ENCODE data around the gene NTPCR. TPM values are rescaled to one million over a fixed set of nuclear protein-coding genes. Genes with fewer than 3 reads are reported as not detected.
"Not testable (repeated sequence)": the region's sequence is repeated elsewhere in the genome, so short reads cannot be mapped to it uniquely, and the experiment has no call there.

NTPCR gene
- total and polyA plus RNA-seq, 5 donors from 2014 or later: 12.4 to 72.0 (median 47.6) TPM

- not testable (repeated sequence) for H3K9me3 ChIP-seq (ENCODE audit: control insufficient read depth in 2 of 2, low read length in 2 of 2); H3K27me3 ChIP-seq (ENCODE audit: control insufficient read depth, insufficient read depth, low read length)
Measured at GRCh38 chr1:233003638-233004037, 53.2 kb downstream of the NTPCR start.

GRCh38 chr1:233004451-233004850, 54.0 kb downstream of the NTPCR start:
- DNase-seq: no peak
- no peak overlapping the region for H3K4me3 Mint-ChIP-seq
- Histone ChIP-seq H3K4me3 (ENCODE audit: low read depth, low read length) (no peak overlapping the region), H3K27me3 (ENCODE audit: control insufficient read depth, insufficient read depth, low read length) (no peaks in the 10 kb centered on the region), H3K4me1 (ENCODE audit: control insufficient read depth, insufficient read depth, low read length, poor library complexity, severe bottlenecking) (no peaks in the 10 kb centered on the region), H3K9me3 (ENCODE audit: control insufficient read depth in 2 of 2, low read length in 2 of 2) (no peaks in the 10 kb centered on the region), H3K27ac (ENCODE audit: insufficient read depth, low read length, poor library complexity, severe bottlenecking) (no peak overlapping the region), H3K36me3 (ENCODE audit: control insufficient read depth, insufficient read depth, low read length) (peaks cover 16% of the 10 kb centered on the region)
- H3K27me3 Mint-ChIP-seq: no peaks in the 10 kb centered on the region
- peaks cover 0 to 4% (median 0%) of the 10 kb centered on the region in 7 donors for H3K9me3 Mint-ChIP-seq
- peaks cover 41% of the 10 kb centered on the region for H3K36me3 Mint-ChIP-seq
- H3K27ac Mint-ChIP-seq: no peak overlapping the region
- no peak for ATAC-seq (ENCODE audit: low read depth in 2 of 2)
- H3K4me1 Mint-ChIP-seq: peaks cover 0 to 3% (median 0%) of the 10 kb centered on the region in 4 donors

More at GRCh38 chr1:233003638-233004037, 53.2 kb downstream of the NTPCR start:
- peaks cover 42% of the 10 kb centered on the region for H3K36me3 Mint-ChIP-seq
- H3K27ac Mint-ChIP-seq; H3K9me3 Mint-ChIP-seq; H3K4me3 Mint-ChIP-seq; H3K4me1 ChIP-seq (ENCODE audit: control insufficient read depth, insufficient read depth, low read length, poor library complexity, severe bottlenecking); H3K4me1 Mint-ChIP-seq; ATAC-seq (ENCODE audit: low read depth in 2 of 2); DNase-seq; H3K4me3 ChIP-seq (ENCODE audit: low read depth, low read length); H3K27me3 Mint-ChIP-seq; H3K27ac ChIP-seq (ENCODE audit: insufficient read depth, low read length, poor library complexity, severe bottlenecking): not testable (repeated sequence)
- H3K36me3 ChIP-seq (ENCODE audit: control insufficient read depth, insufficient read depth, low read length): peaks cover 16% of the 10 kb centered on the region

GRCh38 chr1:233005156-233005555, 54.7 kb downstream of the NTPCR start:
- Histone ChIP-seq H3K36me3 (ENCODE audit: control insufficient read depth, insufficient read depth, low read length) (peaks cover 12% of the 10 kb centered on the region), H3K4me1 (ENCODE audit: control insufficient read depth, insufficient read depth, low read length, poor library complexity, severe bottlenecking) (no peaks in the 10 kb centered on the region), H3K4me3 (ENCODE audit: low read depth, low read length) (no peak overlapping the region), H3K9me3 (ENCODE audit: control insufficient read depth in 2 of 2, low read length in 2 of 2) (no peaks in the 10 kb centered on the region), H3K27me3 (ENCODE audit: control insufficient read depth, insufficient read depth, low read length) (no peaks in the 10 kb centered on the region), H3K27ac (ENCODE audit: insufficient read depth, low read length, poor library complexity, severe bottlenecking) (no peak overlapping the region)
- no peak overlapping the region for H3K27ac Mint-ChIP-seq
- H3K9me3 Mint-ChIP-seq: peaks cover 0 to 4% (median 0%) of the 10 kb centered on the region in 7 donors
- no peak for DNase-seq
- H3K27me3 Mint-ChIP-seq: no peaks in the 10 kb centered on the region
- H3K36me3 Mint-ChIP-seq: peaks cover 34% of the 10 kb centered on the region
- peaks cover 0 to 3% (median 0%) of the 10 kb centered on the region in 4 donors for H3K4me1 Mint-ChIP-seq
- H3K4me3 Mint-ChIP-seq: no peak overlapping the region
- no peak for ATAC-seq (ENCODE audit: low read depth in 2 of 2)

- Histone ChIP-seq H3K27me3 (ENCODE audit: control insufficient read depth, insufficient read depth, low read length) (no peaks in the 10 kb centered on the region), H3K4me3 (ENCODE audit: low read depth, low read length) (no peak overlapping the region), H3K9me3 (ENCODE audit: control insufficient read depth in 2 of 2, low read length in 2 of 2) (no peaks in the 10 kb centered on the region), H3K4me1 (ENCODE audit: control insufficient read depth, insufficient read depth, low read length, poor library complexity, severe bottlenecking) (no peaks in the 10 kb centered on the region), H3K36me3 (ENCODE audit: control insufficient read depth, insufficient read depth, low read length) (peaks cover 7% of the 10 kb centered on the region), H3K27ac (ENCODE audit: insufficient read depth, low read length, poor library complexity, severe bottlenecking) (no peak overlapping the region)
- Mint-ChIP-seq H3K9me3 (peaks cover 0 to 4% (median 0%) of the 10 kb centered on the region in 7 donors), H3K4me3 (no peak overlapping the region), H3K36me3 (peaks cover 28% of the 10 kb centered on the region), H3K4me1 (peaks cover 0 to 3% (median 0%) of the 10 kb centered on the region in 4 donors), H3K27ac (peak overlapping the region in 1 of 3 donors; percentile 68), H3K27me3 (no peaks in the 10 kb centered on the region)
- ATAC-seq (ENCODE audit: low read depth in 2 of 2): no peak
- no peak for DNase-seq
Measured at GRCh38 chr1:233005703-233006102, 55.3 kb downstream of the NTPCR start.

GRCh38 chr1:233006108-233006507, 55.7 kb downstream of the NTPCR start:
- ATAC-seq (ENCODE audit: low read depth in 2 of 2) (no peak), DNase-seq (no peak)
- H3K36me3 ChIP-seq (ENCODE audit: control insufficient read depth, insufficient read depth, low read length): peaks cover 4% of the 10 kb centered on the region
- peaks cover 0 to 4% (median 0%) of the 10 kb centered on the region in 7 donors for H3K9me3 Mint-ChIP-seq
- H3K27ac ChIP-seq (ENCODE audit: insufficient read depth, low read length, poor library complexity, severe bottlenecking): no peak overlapping the region
- H3K27ac Mint-ChIP-seq: peak overlapping the region in 1 of 3 donors; percentile 68
- no peak overlapping the region for H3K4me3 Mint-ChIP-seq
- H3K27me3 Mint-ChIP-seq: no peaks in the 10 kb centered on the region
- no peaks in the 10 kb centered on the region for H3K27me3 ChIP-seq (ENCODE audit: control insufficient read depth, insufficient read depth, low read length)
- H3K9me3 ChIP-seq (ENCODE audit: control insufficient read depth in 2 of 2, low read length in 2 of 2): no peaks in the 10 kb centered on the region
- peaks cover 0 to 3% (median 0%) of the 10 kb centered on the region in 4 donors for H3K4me1 Mint-ChIP-seq
- peaks cover 26% of the 10 kb centered on the region for H3K36me3 Mint-ChIP-seq
- no peaks in the 10 kb centered on the region for H3K4me1 ChIP-seq (ENCODE audit: control insufficient read depth, insufficient read depth, low read length, poor library complexity, severe bottlenecking)
- no peak overlapping the region for H3K4me3 ChIP-seq (ENCODE audit: low read depth, low read length)

- Mint-ChIP-seq H3K27ac (no peak overlapping the region), H3K4me3 (no peak overlapping the region), H3K36me3 (peaks cover 26% of the 10 kb centered on the region), H3K4me1 (peaks cover 0 to 3% (median 0%) of the 10 kb centered on the region in 4 donors), H3K9me3 (peaks cover 0 to 4% (median 0%) of the 10 kb centered on the region in 7 donors), H3K27me3 (no peaks in the 10 kb centered on the region)
- no peak overlapping the region for H3K4me3 ChIP-seq (ENCODE audit: low read depth, low read length)
- DNase-seq (no peak), ATAC-seq (ENCODE audit: low read depth in 2 of 2) (no peak)
- no peak overlapping the region for H3K27ac ChIP-seq (ENCODE audit: insufficient read depth, low read length, poor library complexity, severe bottlenecking)
- H3K36me3 ChIP-seq (ENCODE audit: control insufficient read depth, insufficient read depth, low read length): peaks cover 4% of the 10 kb centered on the region
- H3K27me3 ChIP-seq (ENCODE audit: control insufficient read depth, insufficient read depth, low read length): no peaks in the 10 kb centered on the region
- no peaks in the 10 kb centered on the region for H3K4me1 ChIP-seq (ENCODE audit: control insufficient read depth, insufficient read depth, low read length, poor library complexity, severe bottlenecking)
- no peaks in the 10 kb centered on the region for H3K9me3 ChIP-seq (ENCODE audit: control insufficient read depth in 2 of 2, low read length in 2 of 2)
Measured at GRCh38 chr1:233006541-233006973, 56.1 kb downstream of the NTPCR start.

- Mint-ChIP-seq H3K27me3 (no peaks in the 10 kb centered on the region), H3K36me3 (peaks cover 40% of the 10 kb centered on the region)
- H3K4me3 ChIP-seq (ENCODE audit: low read depth, low read length): no peak overlapping the region
Measured at GRCh38 chr1:233010146-233010545, 59.7 kb downstream of the NTPCR start.

GRCh38 chr1:233012021-233012420, 61.6 kb downstream of the NTPCR start:
- H3K36me3 Mint-ChIP-seq: peaks cover 48% of the 10 kb centered on the region

More at GRCh38 chr1:233010146-233010545, 59.7 kb downstream of the NTPCR start:
- ATAC-seq (ENCODE audit: low read depth in 2 of 2): no peak
- DNase-seq: no peak
- Histone ChIP-seq H3K36me3 (ENCODE audit: control insufficient read depth, insufficient read depth, low read length) (peaks cover 26% of the 10 kb centered on the region), H3K4me1 (ENCODE audit: control insufficient read depth, insufficient read depth, low read length, poor library complexity, severe bottlenecking) (no peaks in the 10 kb centered on the region), H3K27ac (ENCODE audit: insufficient read depth, low read length, poor library complexity, severe bottlenecking) (no peak overlapping the region), H3K27me3 (ENCODE audit: control insufficient read depth, insufficient read depth, low read length) (no peaks in the 10 kb centered on the region), H3K9me3 (ENCODE audit: control insufficient read depth in 2 of 2, low read length in 2 of 2) (no peaks in the 10 kb centered on the region)
- H3K4me1 Mint-ChIP-seq: peaks cover 0 to 3% (median 0%) of the 10 kb centered on the region in 4 donors
- no peak overlapping the region for H3K4me3 Mint-ChIP-seq
- peaks cover 0 to 2% (median 0%) of the 10 kb centered on the region in 7 donors for H3K9me3 Mint-ChIP-seq
- no peak overlapping the region for H3K27ac Mint-ChIP-seq

More at GRCh38 chr1:233012021-233012420, 61.6 kb downstream of the NTPCR start:
- Mint-ChIP-seq H3K4me3 (no peak overlapping the region), H3K27me3 (no peaks in the 10 kb centered on the region), H3K9me3 (peaks cover 0 to 2% (median 0%) of the 10 kb centered on the region in 7 donors), H3K27ac (no peak overlapping the region), H3K4me1 (peaks cover 0 to 7% (median under 1%) of the 10 kb centered on the region in 4 donors)
- ATAC-seq (ENCODE audit: low read depth in 2 of 2): no peak
- no peak overlapping the region for H3K4me3 ChIP-seq (ENCODE audit: low read depth, low read length)
- H3K27me3 ChIP-seq (ENCODE audit: control insufficient read depth, insufficient read depth, low read length): no peaks in the 10 kb centered on the region
- no peaks in the 10 kb centered on the region for H3K9me3 ChIP-seq (ENCODE audit: control insufficient read depth in 2 of 2, low read length in 2 of 2)
- no peak overlapping the region for H3K27ac ChIP-seq (ENCODE audit: insufficient read depth, low read length, poor library complexity, severe bottlenecking)
- H3K36me3 ChIP-seq (ENCODE audit: control insufficient read depth, insufficient read depth, low read length): peaks cover 26% of the 10 kb centered on the region
- H3K4me1 ChIP-seq (ENCODE audit: control insufficient read depth, insufficient read depth, low read length, poor library complexity, severe bottlenecking): no peaks in the 10 kb centered on the region
- no peak for DNase-seq
